Measurements from ENCODE around the gene PRSS38. TPM values are rescaled to one million over a fixed set of nuclear protein-coding genes. Genes with fewer than 3 reads are reported as not detected.
A peak's percentile ranks its signal among the peaks of the same experiment; 100 is the strongest.
"Not testable (repeated sequence)": the region's sequence is repeated elsewhere in the genome, so short reads cannot be mapped to it uniquely, and the experiment has no call there.

Gene PRSS38
- total RNA-seq, 2 donors from 2014 or later = not detected

GRCh38 chr1:227809026-227809425, 6.4 kb upstream of the PRSS38 start:
- H3K4me1 Mint-ChIP-seq = peaks cover 2% of the 10 kb centered on the region
- ATAC-seq = no peak
- DNase-seq = no peak
- peaks cover 2% of the 10 kb centered on the region for H3K36me3 Mint-ChIP-seq (ENCODE audit: low read depth)
- H3K4me3 Mint-ChIP-seq = no peak overlapping the region
- H3K27ac Mint-ChIP-seq = no peak overlapping the region
- H3K9me3 ChIP-seq (ENCODE audit: control insufficient read depth, low read length, poor library complexity, severe bottlenecking) = no peaks in the 10 kb centered on the region
- H3K27me3 Mint-ChIP-seq = peaks cover 10% of the 10 kb centered on the region

GRCh38 chr1:227813962-227814361, 1.5 kb upstream of the PRSS38 start:
- H3K9me3 ChIP-seq (ENCODE audit: control insufficient read depth, low read length, poor library complexity, severe bottlenecking) = no peaks in the 10 kb centered on the region
- ATAC-seq = no peak
- Mint-ChIP-seq H3K4me1 (no peaks in the 10 kb centered on the region), H3K27me3 (no peaks in the 10 kb centered on the region), H3K36me3 (ENCODE audit: low read depth) (peaks cover 2% of the 10 kb centered on the region), H3K4me3 (no peak overlapping the region), H3K27ac (no peak overlapping the region)
- DNase-seq = no peak

GRCh38 chr1:227816750-227817446, 1.4 kb downstream of the PRSS38 start:
- Mint-ChIP-seq H3K27ac (no peak overlapping the region), H3K27me3 (no peaks in the 10 kb centered on the region), H3K4me3 (no peak overlapping the region), H3K36me3 (ENCODE audit: low read depth) (peaks cover 2% of the 10 kb centered on the region), H3K4me1 (no peaks in the 10 kb centered on the region)
- ATAC-seq (no peak), DNase-seq (no peak)
- H3K9me3 ChIP-seq (ENCODE audit: control insufficient read depth, low read length, poor library complexity, severe bottlenecking) = no peaks in the 10 kb centered on the region

GRCh38 chr1:227823537-227823936, 8.1 kb downstream of the PRSS38 start:
- H3K9me3 ChIP-seq (ENCODE audit: control insufficient read depth, low read length, poor library complexity, severe bottlenecking) = no peaks in the 10 kb centered on the region
- DNase-seq (no peak), ATAC-seq (no peak)
- Mint-ChIP-seq H3K36me3 (ENCODE audit: low read depth) (peaks cover 2% of the 10 kb centered on the region), H3K4me3 (no peak overlapping the region), H3K4me1 (no peaks in the 10 kb centered on the region), H3K27ac (no peak overlapping the region), H3K27me3 (no peaks in the 10 kb centered on the region)

- Mint-ChIP-seq H3K36me3 (ENCODE audit: low read depth) (peaks cover 2% of the 10 kb centered on the region), H3K4me1 (no peaks in the 10 kb centered on the region), H3K4me3 (no peak overlapping the region), H3K27ac (no peak overlapping the region), H3K27me3 (no peaks in the 10 kb centered on the region)
- DNase-seq = no peak
- no peak for ATAC-seq
- H3K9me3 ChIP-seq (ENCODE audit: control insufficient read depth, low read length, poor library complexity, severe bottlenecking) = no peaks in the 10 kb centered on the region
Measured at GRCh38 chr1:227824204-227824603, 8.7 kb downstream of the PRSS38 start.

GRCh38 chr1:227828786-227829185, 13.3 kb downstream of the PRSS38 start:
- Mint-ChIP-seq H3K36me3 (ENCODE audit: low read depth) (peaks cover 2% of the 10 kb centered on the region), H3K27ac (no peak overlapping the region), H3K4me1 (no peaks in the 10 kb centered on the region), H3K27me3 (peaks cover 5% of the 10 kb centered on the region), H3K4me3 (no peak overlapping the region)
- no peaks in the 10 kb centered on the region for H3K9me3 ChIP-seq (ENCODE audit: control insufficient read depth, low read length, poor library complexity, severe bottlenecking)
- ATAC-seq (no peak), DNase-seq (no peak)

GRCh38 chr1:227838181-227838580, 22.7 kb downstream of the PRSS38 start:
- no peak overlapping the region for H3K4me3 Mint-ChIP-seq
- H3K9me3 ChIP-seq (ENCODE audit: control insufficient read depth, low read length, poor library complexity, severe bottlenecking) = no peaks in the 10 kb centered on the region
- no peak overlapping the region for H3K27ac Mint-ChIP-seq
- no peaks in the 10 kb centered on the region for H3K4me1 Mint-ChIP-seq
- peaks cover 5% of the 10 kb centered on the region for H3K27me3 Mint-ChIP-seq
- no peaks in the 10 kb centered on the region for H3K36me3 Mint-ChIP-seq (ENCODE audit: low read depth)
- DNase-seq (no peak), ATAC-seq (no peak)

GRCh38 chr1:227841096-227841495, 25.6 kb downstream of the PRSS38 start:
- no peaks in the 10 kb centered on the region for H3K9me3 ChIP-seq (ENCODE audit: control insufficient read depth, low read length, poor library complexity, severe bottlenecking)
- no peaks in the 10 kb centered on the region for H3K27me3 Mint-ChIP-seq
- H3K27ac Mint-ChIP-seq = no peak overlapping the region
- ATAC-seq = no peak
- no peaks in the 10 kb centered on the region for H3K36me3 Mint-ChIP-seq (ENCODE audit: low read depth)
- DNase-seq = no peak
- H3K4me3 Mint-ChIP-seq = peak overlapping the region; percentile 19
- H3K4me1 Mint-ChIP-seq = no peaks in the 10 kb centered on the region

- Mint-ChIP-seq H3K4me3 (no peak overlapping the region), H3K27ac (no peak overlapping the region), H3K4me1 (no peaks in the 10 kb centered on the region), H3K27me3 (no peaks in the 10 kb centered on the region), H3K36me3 (ENCODE audit: low read depth) (no peaks in the 10 kb centered on the region)
- no peak for DNase-seq
- H3K9me3 ChIP-seq (ENCODE audit: control insufficient read depth, low read length, poor library complexity, severe bottlenecking) = peaks cover 5% of the 10 kb centered on the region
- peak; percentile 35 for ATAC-seq
Measured at GRCh38 chr1:227844320-227845146, 29.1 kb downstream of the PRSS38 start.

- H3K4me1 Mint-ChIP-seq = no peaks in the 10 kb centered on the region
- no peak for DNase-seq
Measured at GRCh38 chr1:227845147-227845458, 29.6 kb downstream of the PRSS38 start.

GRCh38 chr1:227845519-227845918, 30.0 kb downstream of the PRSS38 start:
- no peaks in the 10 kb centered on the region for H3K36me3 Mint-ChIP-seq (ENCODE audit: low read depth)
- no peak for ATAC-seq
- H3K9me3 ChIP-seq (ENCODE audit: control insufficient read depth, low read length, poor library complexity, severe bottlenecking) = peaks cover 5% of the 10 kb centered on the region
- no peak overlapping the region for H3K4me3 Mint-ChIP-seq
- DNase-seq = no peak
- no peak overlapping the region for H3K27ac Mint-ChIP-seq
- H3K4me1 Mint-ChIP-seq = no peaks in the 10 kb centered on the region
- H3K27me3 Mint-ChIP-seq = no peaks in the 10 kb centered on the region

More at GRCh38 chr1:227845147-227845458, 29.6 kb downstream of the PRSS38 start:
- Mint-ChIP-seq H3K27ac (no peak overlapping the region), H3K27me3 (no peaks in the 10 kb centered on the region), H3K36me3 (ENCODE audit: low read depth) (no peaks in the 10 kb centered on the region), H3K4me3 (no peak overlapping the region)
- H3K9me3 ChIP-seq (ENCODE audit: control insufficient read depth, low read length, poor library complexity, severe bottlenecking) = peaks cover 5% of the 10 kb centered on the region
- peak; percentile 16 for ATAC-seq

GRCh38 chr1:227846265-227846858, 30.9 kb downstream of the PRSS38 start:
- Mint-ChIP-seq H3K27ac (no peak overlapping the region), H3K4me3 (no peak overlapping the region), H3K36me3 (ENCODE audit: low read depth) (no peaks in the 10 kb centered on the region), H3K4me1 (no peaks in the 10 kb centered on the region), H3K27me3 (no peaks in the 10 kb centered on the region)
- peaks cover 5% of the 10 kb centered on the region for H3K9me3 ChIP-seq (ENCODE audit: control insufficient read depth, low read length, poor library complexity, severe bottlenecking)
- ATAC-seq (no peak), DNase-seq (no peak)

GRCh38 chr1:227847046-227847445, 31.6 kb downstream of the PRSS38 start:
- not testable (repeated sequence) for H3K27ac Mint-ChIP-seq; H3K4me1 Mint-ChIP-seq; H3K27me3 Mint-ChIP-seq; H3K9me3 ChIP-seq (ENCODE audit: control insufficient read depth, low read length, poor library complexity, severe bottlenecking); H3K36me3 Mint-ChIP-seq (ENCODE audit: low read depth); ATAC-seq; H3K4me3 Mint-ChIP-seq; DNase-seq
